IMR-90 (cell line): ENCODE measurements around the gene RILPL2.

ENCODE experiments used
- BHLHE40 ChIP-seq: fragments of 150-350 bp; IDR thresholded peaks from 2 replicates; pipeline ENCODE4 v1.6.1; 2016; ENCODE audit warnings: mild to moderate bottlenecking, low read depth, low read length
- CEBPB ChIP-seq: IDR thresholded peaks from 2 replicates; pipeline ENCODE4 v1.6.1; 2012; ENCODE audit warnings: low read depth, low read length, improper control_type of control experiment
- CTCF ChIP-seq: conservative IDR thresholded peaks from 2 replicates; pipeline ENCODE4 v1.5.1; 2012; ENCODE audit warnings: mild to moderate bottlenecking, low read depth, low read length, improper control_type of control experiment
- FOS ChIP-seq: fragments of 150-350 bp; IDR thresholded peaks from 2 replicates; pipeline ENCODE4 v1.6.1; 2016; ENCODE audit warnings: low read depth, low read length
- MXI1 ChIP-seq: IDR thresholded peaks from 2 replicates; pipeline ENCODE4 v1.6.1; 2012; ENCODE audit warnings: low read depth, mild to moderate bottlenecking, low read length, moderate library complexity, borderline replicate concordance
- POLR2A ChIP-seq: IDR thresholded peaks from 2 replicates; pipeline ENCODE4 v1.6.1; 2012; ENCODE audit warnings: mild to moderate bottlenecking, low read depth, low read length
- RAD21 ChIP-seq: IDR thresholded peaks from 2 replicates; pipeline ENCODE4 v1.6.1; 2012; ENCODE audit warnings: low read length, improper control_type of control experiment
- RFX5 ChIP-seq: IDR thresholded peaks from 2 replicates; pipeline ENCODE4 v1.8.0; 2012; ENCODE audit warnings: low read depth, mild to moderate bottlenecking, low read length, moderate library complexity
- SMC3 ChIP-seq: fragments of 150-350 bp; IDR thresholded peaks from 2 replicates; pipeline ENCODE4 v1.6.1; 2016; ENCODE audit warnings: low read depth, mild to moderate bottlenecking, antibody characterized with exemption, low read length, moderate library complexity
- USF2 ChIP-seq: fragments of 150-350 bp; IDR thresholded peaks from 2 replicates; pipeline ENCODE4 v1.6.1; 2017; ENCODE audit warnings: mild to moderate bottlenecking, antibody characterized with exemption, low read length, low read depth

GRCh38 chr12:123442774-123443173 lies 6.3 kb upstream of the RILPL2 start:
- no peak for TF ChIP-seq POLR2A
- no peak for TF ChIP-seq CTCF
- no peak for TF ChIP-seq USF2
- TF ChIP-seq RAD21 = no peak
- no peak for TF ChIP-seq SMC3
- TF ChIP-seq FOS = no peak
- no peak for TF ChIP-seq CEBPB
- no peak for TF ChIP-seq BHLHE40
- no peak for TF ChIP-seq RFX5
- TF ChIP-seq MXI1 = no peak
